HG03457 (cell line): ENCODE measurements around the gene MCM7.

Source experiments
- ATAC-seq: cut with Tn5 transposase; IDR thresholded peaks from one replicate; pipeline ENCODE4 v1.9.1; 2021; ENCODE audit warnings: moderate number of reproducible peaks; ENCODE audit not compliant: unreplicated experiment

The MCM7 gene

GRCh38 chr7:100075418-100075817 lies 25.8 kb downstream of the MCM7 start:
- no peak for ATAC-seq

GRCh38 chr7:100074841-100075240 lies 26.4 kb downstream of the MCM7 start:
- ATAC-seq, result no peak

GRCh38 chr7:100072462-100072861 lies 28.7 kb downstream of the MCM7 start:
- no peak for ATAC-seq

- ATAC-seq, result no peak
Observed at GRCh38 chr7:100071018-100071723, 30.0 kb downstream of the MCM7 start.

GRCh38 chr7:100069991-100070390 lies 31.2 kb downstream of the MCM7 start:
- no peak for ATAC-seq

- no peak for ATAC-seq
Observed at GRCh38 chr7:100066953-100067352, 34.2 kb downstream of the MCM7 start.

- ATAC-seq, result no peak
Observed at GRCh38 chr7:100065452-100066186, 35.6 kb downstream of the MCM7 start.

GRCh38 chr7:100064162-100064561 lies 37.0 kb downstream of the MCM7 start:
- ATAC-seq, result no peak

- ATAC-seq, result no peak
Observed at GRCh38 chr7:100063376-100063775, 37.8 kb downstream of the MCM7 start.

- no peak for ATAC-seq
Observed at GRCh38 chr7:100061518-100062193, 39.5 kb downstream of the MCM7 start.

- ATAC-seq, result no peak
Observed at GRCh38 chr7:100059251-100059739, 41.9 kb downstream of the MCM7 start.

GRCh38 chr7:100057006-100057405 lies 44.2 kb downstream of the MCM7 start:
- ATAC-seq, result no peak

- ATAC-seq, result no peak
Observed at GRCh38 chr7:100053215-100053614, 48.0 kb downstream of the MCM7 start.

GRCh38 chr7:100051611-100052010 lies 49.6 kb downstream of the MCM7 start:
- ATAC-seq, result no peak

GRCh38 chr7:100049441-100050291 lies 51.5 kb downstream of the MCM7 start, which contains the start of gene ZSCAN21:
ZSCAN21 (plus strand) TSS chr7:100049774; CDS start chr7:100057007, 7,233 bp downstream.
- ATAC-seq, result peak; percentile 48

- ATAC-seq, result no peak
Observed at GRCh38 chr7:100048680-100049079, 52.5 kb downstream of the MCM7 start.

- ATAC-seq, result no peak
Observed at GRCh38 chr7:100044718-100045117, 56.5 kb downstream of the MCM7 start.
